HepG2 (cell line): ENCODE measurements around the gene RARA. TPM values are rescaled to one million over a fixed set of nuclear protein-coding genes. Genes with fewer than 3 reads are reported as not detected.
A peak's percentile ranks its signal among the peaks of the same experiment; 100 is the strongest.

Source experiments
- ASH2L ChIP-seq: fragments of 300-600, 200-600 bp; sonication (generic); IDR thresholded peaks from 2 replicates; pipeline ENCODE4 v1.7.0; 2017; ENCODE audit warnings: low read depth, mild to moderate bottlenecking, moderate library complexity, mixed read lengths, low read length; ENCODE audit not compliant: insufficient read length
- CTCF ChIP-seq: sonication (generic); formaldehyde crosslinking; IDR thresholded peaks from 2 replicates; pipeline ENCODE4 v1.5.0; 2020; ENCODE audit warnings: mild to moderate bottlenecking, missing genetic modification reagents, moderate library complexity
- EHMT2 ChIP-seq: fragments of 200-600 bp; sonication (generic); IDR thresholded peaks from 2 replicates; pipeline ENCODE4 v1.7.0; 2017; ENCODE audit warnings: antibody characterized with exemption, low read depth, low read length, borderline replicate concordance
- FOXK2 ChIP-seq: fragments of 450-650 bp; IDR thresholded peaks from 2 replicates; pipeline ENCODE4 v1.6.1; 2016
- GABPA ChIP-seq, 2 experiments: IDR thresholded peaks; 2 replicates each; pipeline ENCODE4 v1.6.1; 2011 to 2016; ENCODE audit warnings: low read depth in 2 of 2, low read length in 1 of 2, missing biosample characterization in 1 of 2, missing genetic modification characterization in 1 of 2
- HNRNPLL ChIP-seq: fragments of 200-400 bp; formaldehyde crosslinking; IDR thresholded peaks from 2 replicates; pipeline ENCODE4 v1.6.1; 2017; ENCODE audit warnings: mild to moderate bottlenecking, low read depth, low read length; ENCODE audit not compliant: poor library complexity, severe bottlenecking
- KLF6 ChIP-seq: IDR thresholded peaks from 2 replicates; pipeline ENCODE4 v1.8.0; 2016; ENCODE audit warnings: missing biosample characterization, missing genetic modification reagents
- PLRG1 ChIP-seq: fragments of 450-650 bp; conservative IDR thresholded peaks from 2 replicates; pipeline ENCODE4 v1.6.1; 2016
- SP1 ChIP-seq, 2 experiments: fragments of 450-650 bp in 1 of 2; sonication (generic) in 1 of 2; formaldehyde crosslinking in 1 of 2; IDR thresholded peaks; 2 replicates each; pipeline versions ENCODE4 v1.4.0 to v1.6.1; 2016 to 2020; ENCODE audit warnings: missing genetic modification reagents in 1 of 2
- THRA ChIP-seq: sonication (generic); formaldehyde crosslinking; IDR thresholded peaks from 2 replicates; pipeline ENCODE4 v1.4.0; 2020; ENCODE audit warnings: missing genetic modification reagents, borderline replicate concordance
- ZNF142 ChIP-seq: sonication (generic); formaldehyde crosslinking; IDR thresholded peaks from 2 replicates; pipeline ENCODE4 v1.4.0; 2020; ENCODE audit warnings: missing genetic modification reagents
- polyA plus RNA-seq, 8 experiments: library from polyadenylated mRNA; depleted of rRNA in 3 of 8; stranded (reverse) in 7 of 8; unstranded in 1 of 8; fragments of >200 nt; fragmentation: Illumina TruSeq in 4 of 8; extraction: Trizol in 4 of 8; gene quantifications; 2 replicates each; pipeline versions ENCODE4 v1.2.1 to v1.2.3, GENCODE V29; 2011 to 2016; ENCODE audit warnings: low read depth in 4 of 8, missing spikeins in 1 of 8, mixed read lengths in 1 of 8; ENCODE audit not compliant: insufficient read depth in 1 of 8
- total RNA-seq, 5 experiments: library from RNA; depleted of rRNA; stranded (reverse); fragments of >200 nt; fragmentation: Illumina TruSeq; extraction: Trizol; gene quantifications; 2 replicates each; pipeline ENCODE4 v1.2.3, GENCODE V29; 2016; ENCODE audit warnings: low read depth in 1 of 5
- TF ChIP-seq, protein P1 (sequence below): sonication (generic); formaldehyde crosslinking; IDR thresholded peaks from 2 replicates; pipeline ENCODE4 v1.5.0; 2020; ENCODE audit warnings: missing genetic modification reagents
- TF ChIP-seq, protein P2 (sequence below): sonication (generic); formaldehyde crosslinking; IDR thresholded peaks from 2 replicates; pipeline ENCODE4 v1.4.0; 2020; ENCODE audit warnings: missing genetic modification reagents, low read depth, mild to moderate bottlenecking, borderline replicate concordance
- TF ChIP-seq, protein P3 (sequence below): sonication (generic); formaldehyde crosslinking; IDR thresholded peaks from 2 replicates; pipeline ENCODE4 v1.4.0; 2020; ENCODE audit warnings: mild to moderate bottlenecking, missing genetic modification reagents

The RARA gene
- total and polyA plus RNA-seq, 2 of the 13 experiments (the other 11 are each of a cell fraction or from before 2014, with no cell fraction given), result 6.4 to 8.6 TPM

DNA sequence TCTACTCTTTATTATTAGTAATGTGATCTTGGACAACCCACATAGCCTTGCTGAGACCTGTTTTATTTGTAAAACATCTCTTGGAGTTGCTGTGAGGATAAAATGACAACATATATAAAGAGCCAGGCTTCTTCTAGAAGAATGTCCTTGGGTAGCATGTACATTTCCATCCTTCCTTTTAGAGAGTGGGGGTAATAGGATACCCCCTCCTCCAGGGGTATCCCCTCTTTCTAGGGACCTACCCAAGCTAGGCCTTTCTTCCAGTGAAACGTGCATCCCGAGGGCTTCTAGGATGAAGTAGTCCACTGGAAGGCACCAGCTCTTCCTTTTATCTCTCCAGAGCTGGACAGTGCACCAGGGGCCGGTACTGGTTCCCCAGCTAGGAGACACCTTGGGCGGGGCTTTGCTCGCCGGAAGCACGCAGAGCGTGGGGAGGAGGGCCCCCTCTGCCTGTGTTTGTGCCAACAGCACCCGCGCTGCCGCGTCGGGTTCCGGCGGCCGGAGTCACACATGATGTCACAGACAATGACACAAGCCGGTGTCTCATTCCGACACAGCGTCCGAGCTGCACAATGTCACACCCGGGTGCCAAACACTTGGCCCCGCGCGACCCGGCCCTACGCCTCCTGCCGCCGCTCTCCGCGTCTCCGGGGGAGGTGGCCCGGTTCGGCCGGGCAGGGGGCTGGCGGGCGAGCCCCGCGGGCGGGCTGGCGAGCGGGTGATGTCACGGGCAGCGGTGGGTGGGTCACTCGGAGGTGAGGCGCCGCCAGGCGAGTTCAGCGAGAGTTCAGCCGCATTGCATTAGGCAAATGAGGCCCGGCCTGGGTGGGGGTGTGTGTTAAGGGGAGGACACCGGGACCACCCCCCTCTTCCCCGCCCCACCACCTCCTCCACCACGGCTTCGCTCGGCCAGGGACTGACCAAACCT lies 32.2 kb downstream of the RARA start (continued):
- peak; percentile 67 for TF ChIP-seq CTCF (CRISPR knock-in tag)
- no peak for TF ChIP-seq THRA (CRISPR knock-in tag)
- peak; percentile 21 for TF ChIP-seq ASH2L
- peak; percentile 5 for TF ChIP-seq HNRNPLL
- TF ChIP-seq SP1 (IDR thresholded peaks at IDR 0.05), result no peak
- TF ChIP-seq SP1 (CRISPR knock-in tag; IDR thresholded peaks at IDR 0.05), result peak; percentile 52
- TF ChIP-seq EHMT2, result no peak
- no peak for TF ChIP-seq FOXK2
- TF ChIP-seq GABPA (IDR thresholded peaks at IDR 0.05; ENCODE audit: low read depth, low read length), result peak; percentile 66
- TF ChIP-seq GABPA (CRISPR knock-in tag; IDR thresholded peaks at IDR 0.05; ENCODE audit: low read depth), result peak; percentile 91
- TF ChIP-seq, protein P1, sequence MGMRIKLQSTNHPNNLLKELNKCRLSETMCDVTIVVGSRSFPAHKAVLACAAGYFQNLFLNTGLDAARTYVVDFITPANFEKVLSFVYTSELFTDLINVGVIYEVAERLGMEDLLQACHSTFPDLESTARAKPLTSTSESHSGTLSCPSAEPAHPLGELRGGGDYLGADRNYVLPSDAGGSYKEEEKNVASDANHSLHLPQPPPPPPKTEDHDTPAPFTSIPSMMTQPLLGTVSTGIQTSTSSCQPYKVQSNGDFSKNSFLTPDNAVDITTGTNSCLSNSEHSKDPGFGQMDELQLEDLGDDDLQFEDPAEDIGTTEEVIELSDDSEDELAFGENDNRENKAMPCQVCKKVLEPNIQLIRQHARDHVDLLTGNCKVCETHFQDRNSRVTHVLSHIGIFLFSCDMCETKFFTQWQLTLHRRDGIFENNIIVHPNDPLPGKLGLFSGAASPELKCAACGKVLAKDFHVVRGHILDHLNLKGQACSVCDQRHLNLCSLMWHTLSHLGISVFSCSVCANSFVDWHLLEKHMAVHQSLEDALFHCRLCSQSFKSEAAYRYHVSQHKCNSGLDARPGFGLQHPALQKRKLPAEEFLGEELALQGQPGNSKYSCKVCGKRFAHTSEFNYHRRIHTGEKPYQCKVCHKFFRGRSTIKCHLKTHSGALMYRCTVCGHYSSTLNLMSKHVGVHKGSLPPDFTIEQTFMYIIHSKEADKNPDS (CRISPR knock-in tag), result no peak; the same call in 1 of the 2 replicates
- TF ChIP-seq ZNF142 (CRISPR knock-in tag), result peak; percentile 83
- TF ChIP-seq, protein P2, sequence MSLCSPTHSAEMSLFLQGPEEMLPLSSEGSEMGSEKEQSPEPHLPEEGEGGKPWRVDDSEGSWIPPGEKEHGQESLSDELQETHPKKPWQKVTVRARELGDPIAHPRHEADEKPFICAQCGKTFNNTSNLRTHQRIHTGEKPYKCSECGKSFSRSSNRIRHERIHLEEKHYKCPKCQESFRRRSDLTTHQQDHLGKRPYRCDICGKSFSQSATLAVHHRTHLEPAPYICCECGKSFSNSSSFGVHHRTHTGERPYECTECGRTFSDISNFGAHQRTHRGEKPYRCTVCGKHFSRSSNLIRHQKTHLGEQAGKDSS, result peak; percentile 96
- no peak for TF ChIP-seq PLRG1
- TF ChIP-seq KLF6 (CRISPR knock-in tag), result peak; percentile 89; the same call in 1 of the 2 replicates
- TF ChIP-seq, protein P3, sequence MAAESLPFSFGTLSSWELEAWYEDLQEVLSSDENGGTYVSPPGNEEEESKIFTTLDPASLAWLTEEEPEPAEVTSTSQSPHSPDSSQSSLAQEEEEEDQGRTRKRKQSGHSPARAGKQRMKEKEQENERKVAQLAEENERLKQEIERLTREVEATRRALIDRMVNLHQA (CRISPR knock-in tag), result no peak
